Activated naive CD8-positive, alpha-beta T cell treated with anti-CD3 and anti-CD28 coated beads, Interleukin-2, amount 50 U/mL, for 16 hours (primary cell): ENCODE results near the gene PRELP.

Source experiments
- DNase-seq: peaks from one replicate; pipeline ENCODE4 v3.0.0-alpha.2; 2020; ENCODE audit warnings: low read depth, low spot score

Gene PRELP

GRCh38 chr1:203524152-203524551, 48.5 kb downstream of the PRELP start:
- DNase-seq = no peak

- DNase-seq = no peak
Observed at GRCh38 chr1:203524824-203525223, 49.2 kb downstream of the PRELP start.

GRCh38 chr1:203525685-203526084, 50.1 kb downstream of the PRELP start:
- no peak for DNase-seq

- DNase-seq = no peak
Observed at GRCh38 chr1:203526130-203526529, 50.5 kb downstream of the PRELP start.

GRCh38 chr1:203526572-203526971, 51.0 kb downstream of the PRELP start:
- no peak for DNase-seq

GRCh38 chr1:203527013-203527412, 51.4 kb downstream of the PRELP start:
- no peak for DNase-seq

GRCh38 chr1:203528063-203528462, 52.5 kb downstream of the PRELP start:
- no peak for DNase-seq

- DNase-seq = no peak
Observed at GRCh38 chr1:203528976-203529835, 53.6 kb downstream of the PRELP start.

- no peak for DNase-seq
Observed at GRCh38 chr1:203531063-203531462, 55.5 kb downstream of the PRELP start.

GRCh38 chr1:203534012-203534411, 58.4 kb downstream of the PRELP start:
- no peak for DNase-seq

- DNase-seq = no peak
Observed at GRCh38 chr1:203534526-203534925, 58.9 kb downstream of the PRELP start.

- DNase-seq = no peak
Observed at GRCh38 chr1:203536575-203536974, 61.0 kb downstream of the PRELP start.

GRCh38 chr1:203536980-203537455, 61.4 kb downstream of the PRELP start:
- DNase-seq = no peak

- DNase-seq = no peak
Observed at GRCh38 chr1:203537806-203538464, 62.3 kb downstream of the PRELP start.

- no peak for DNase-seq
Observed at GRCh38 chr1:203538726-203539125, 63.1 kb downstream of the PRELP start.

GRCh38 chr1:203539831-203540546, 64.4 kb downstream of the PRELP start:
- DNase-seq = no peak
